ENCODE data around the gene UNK. TPM values are rescaled to one million over a fixed set of nuclear protein-coding genes. Genes with fewer than 3 reads are reported as not detected.
A peak's percentile ranks its signal among the peaks of the same experiment; 100 is the strongest.

Gene UNK
- total and polyA plus RNA-seq, 2 of the 13 experiments (the other 11 are each of a cell fraction or from before 2014, with no cell fraction given) = 31.6 to 33.0 TPM

DNA sequence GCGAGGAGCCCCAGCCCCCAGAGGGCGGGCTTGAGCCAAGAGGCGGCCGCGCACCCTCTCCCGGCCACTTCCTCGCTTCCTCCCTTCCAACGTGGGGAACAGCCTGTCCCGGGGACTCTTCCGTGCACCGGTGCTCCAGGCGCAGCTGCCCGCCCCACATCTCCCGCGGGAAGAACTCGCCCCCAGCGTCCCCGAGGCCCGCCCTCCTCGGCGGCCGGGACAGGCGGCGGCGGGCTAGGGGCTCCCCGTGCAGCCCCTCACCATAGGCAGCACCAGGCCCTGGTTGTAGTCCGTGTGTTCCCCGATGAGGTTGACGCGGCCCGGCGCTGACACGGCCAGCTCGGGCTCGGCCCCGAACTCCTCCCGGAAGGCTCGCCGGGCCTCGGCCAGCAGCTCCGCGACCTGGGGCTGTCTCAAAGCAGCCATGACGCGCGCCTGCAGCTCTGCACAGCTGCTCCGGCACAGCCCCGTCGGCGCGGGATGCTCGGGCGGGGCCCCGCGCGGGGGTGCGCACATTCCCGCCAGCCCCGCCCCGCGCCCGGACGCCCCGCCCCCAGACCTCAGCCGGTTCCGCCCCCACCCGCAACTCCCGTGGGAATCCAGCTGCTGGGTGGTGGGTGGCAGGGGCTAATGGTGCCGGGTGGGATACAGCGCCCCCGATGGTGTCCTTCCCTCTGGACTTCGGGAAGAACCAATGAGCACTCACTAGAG, 19.7 kb upstream of the UNK start, which contains the start of gene GALK1 (continued):
- no peak for TF ChIP-seq FIP1L1 (IDR thresholded peaks at IDR 0.05; ENCODE audit: borderline replicate concordance, insufficient read depth, low read depth, low read length)
- TF ChIP-seq PHF5A (CRISPR knock-in tag; IDR thresholded peaks at IDR 0.05; ENCODE audit: low read depth, unreplicated experiment) = peak; percentile 23
- no peak for TF ChIP-seq SNAI1 (CRISPR knock-in tag; IDR thresholded peaks at IDR 0.05; ENCODE audit: borderline replicate concordance)
- no peak; the same call in 1 of the 2 replicates for TF ChIP-seq POGZ (CRISPR knock-in tag; IDR thresholded peaks at IDR 0.05)
- TF ChIP-seq ZNF720 (CRISPR knock-in tag; IDR thresholded peaks at IDR 0.05) = no peak
- peak; percentile 92; the same call in 1 of the 2 replicates for TF ChIP-seq DNMT1 (CRISPR knock-in tag; IDR thresholded peaks at IDR 0.05)
- no peak for TF ChIP-seq NR3C1 (CRISPR knock-in tag; IDR thresholded peaks at IDR 0.05)
- TF ChIP-seq, protein P1, sequence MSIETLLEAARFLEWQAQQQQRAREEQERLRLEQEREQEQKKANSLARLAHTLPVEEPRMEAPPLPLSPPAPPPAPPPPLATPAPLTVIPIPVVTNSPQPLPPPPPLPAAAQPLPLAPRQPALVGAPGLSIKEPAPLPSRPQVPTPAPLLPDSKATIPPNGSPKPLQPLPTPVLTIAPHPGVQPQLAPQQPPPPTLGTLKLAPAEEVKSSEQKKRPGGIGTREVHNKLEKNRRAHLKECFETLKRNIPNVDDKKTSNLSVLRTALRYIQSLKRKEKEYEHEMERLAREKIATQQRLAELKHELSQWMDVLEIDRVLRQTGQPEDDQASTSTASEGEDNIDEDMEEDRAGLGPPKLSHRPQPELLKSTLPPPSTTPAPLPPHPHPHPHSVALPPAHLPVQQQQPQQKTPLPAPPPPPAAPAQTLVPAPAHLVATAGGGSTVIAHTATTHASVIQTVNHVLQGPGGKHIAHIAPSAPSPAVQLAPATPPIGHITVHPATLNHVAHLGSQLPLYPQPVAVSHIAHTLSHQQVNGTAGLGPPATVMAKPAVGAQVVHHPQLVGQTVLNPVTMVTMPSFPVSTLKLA (IDR thresholded peaks at IDR 0.05) = no peak
- TF ChIP-seq ZNF619 (CRISPR knock-in tag; IDR thresholded peaks at IDR 0.05) = no peak; the same call in 1 of the 2 replicates
- TF ChIP-seq, protein P2, sequence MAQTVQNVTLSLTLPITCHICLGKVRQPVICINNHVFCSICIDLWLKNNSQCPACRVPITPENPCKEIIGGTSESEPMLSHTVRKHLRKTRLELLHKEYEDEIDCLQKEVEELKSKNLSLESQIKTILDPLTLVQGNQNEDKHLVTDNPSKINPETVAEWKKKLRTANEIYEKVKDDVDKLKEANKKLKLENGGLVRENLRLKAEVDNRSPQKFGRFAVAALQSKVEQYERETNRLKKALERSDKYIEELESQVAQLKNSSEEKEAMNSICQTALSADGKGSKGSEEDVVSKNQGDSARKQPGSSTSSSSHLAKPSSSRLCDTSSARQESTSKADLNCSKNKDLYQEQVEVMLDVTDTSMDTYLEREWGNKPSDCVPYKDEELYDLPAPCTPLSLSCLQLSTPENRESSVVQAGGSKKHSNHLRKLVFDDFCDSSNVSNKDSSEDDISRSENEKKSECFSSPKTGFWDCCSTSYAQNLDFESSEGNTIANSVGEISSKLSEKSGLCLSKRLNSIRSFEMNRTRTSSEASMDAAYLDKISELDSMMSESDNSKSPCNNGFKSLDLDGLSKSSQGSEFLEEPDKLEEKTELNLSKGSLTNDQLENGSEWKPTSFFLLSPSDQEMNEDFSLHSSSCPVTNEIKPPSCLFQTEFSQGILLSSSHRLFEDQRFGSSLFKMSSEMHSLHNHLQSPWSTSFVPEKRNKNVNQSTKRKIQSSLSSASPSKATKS (CRISPR knock-in tag; IDR thresholded peaks at IDR 0.05) = no peak
- no peak for TF ChIP-seq ZNF772 (CRISPR knock-in tag; IDR thresholded peaks at IDR 0.05)
- TF ChIP-seq CEBPG (CRISPR knock-in tag; IDR thresholded peaks at IDR 0.05) = no peak
- no peak; the same call in 1 of the 2 replicates for TF ChIP-seq MXD4 (CRISPR knock-in tag; IDR thresholded peaks at IDR 0.05)
- 0 out of 2 replicates have a peak, but pooled peaks have one; percentile 4 for TF ChIP-seq SALL1 (CRISPR knock-in tag; IDR thresholded peaks at IDR 0.05)
- TF ChIP-seq RBFOX2 (IDR thresholded peaks at IDR 0.05; ENCODE audit: low read depth, low read length) = peak; percentile 87
- TF ChIP-seq NCOA5 (CRISPR knock-in tag; IDR thresholded peaks at IDR 0.05) = no peak
- TF ChIP-seq FOXP1 (IDR thresholded peaks at IDR 0.05) = no peak
- TF ChIP-seq FOXP1 (CRISPR knock-in tag; IDR thresholded peaks at IDR 0.05) = no peak
- TF ChIP-seq MXI1 (IDR thresholded peaks at IDR 0.05; ENCODE audit: borderline replicate concordance, low read depth, low read length) = no peak; the same call in 2 of the 3 replicates
- no peak for TF ChIP-seq ZNF383 (CRISPR knock-in tag; IDR thresholded peaks at IDR 0.05; ENCODE audit: borderline replicate concordance)
- TF ChIP-seq, protein P3, sequence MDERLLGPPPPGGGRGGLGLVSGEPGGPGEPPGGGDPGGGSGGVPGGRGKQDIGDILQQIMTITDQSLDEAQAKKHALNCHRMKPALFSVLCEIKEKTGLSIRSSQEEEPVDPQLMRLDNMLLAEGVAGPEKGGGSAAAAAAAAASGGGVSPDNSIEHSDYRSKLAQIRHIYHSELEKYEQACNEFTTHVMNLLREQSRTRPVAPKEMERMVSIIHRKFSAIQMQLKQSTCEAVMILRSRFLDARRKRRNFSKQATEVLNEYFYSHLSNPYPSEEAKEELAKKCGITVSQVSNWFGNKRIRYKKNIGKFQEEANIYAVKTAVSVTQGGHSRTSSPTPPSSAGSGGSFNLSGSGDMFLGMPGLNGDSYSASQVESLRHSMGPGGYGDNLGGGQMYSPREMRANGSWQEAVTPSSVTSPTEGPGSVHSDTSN (CRISPR knock-in tag; IDR thresholded peaks at IDR 0.05) = no peak
- no peak for TF ChIP-seq ISX (CRISPR knock-in tag; conservative IDR thresholded peaks at IDR 0.05)
- TF ChIP-seq ZNF83 (CRISPR knock-in tag; IDR thresholded peaks at IDR 0.05; ENCODE audit: borderline replicate concordance) = no peak
- peak; percentile 60; the same call in 1 of the 2 replicates for TF ChIP-seq GABPB1 (CRISPR knock-in tag; IDR thresholded peaks at IDR 0.05)
- TF ChIP-seq, protein P4, sequence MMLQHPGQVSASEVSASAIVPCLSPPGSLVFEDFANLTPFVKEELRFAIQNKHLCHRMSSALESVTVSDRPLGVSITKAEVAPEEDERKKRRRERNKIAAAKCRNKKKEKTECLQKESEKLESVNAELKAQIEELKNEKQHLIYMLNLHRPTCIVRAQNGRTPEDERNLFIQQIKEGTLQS (CRISPR knock-in tag; IDR thresholded peaks at IDR 0.05) = 0 out of 2 replicates have a peak, but pooled peaks have one; percentile 28
- TF ChIP-seq ZNF768 (CRISPR knock-in tag; IDR thresholded peaks at IDR 0.05) = peak; percentile 39; the same call in 1 of the 2 replicates

All from HepG2 (cell line).